ENCODE results near the gene SPIC.

SPIC gene

DNA sequence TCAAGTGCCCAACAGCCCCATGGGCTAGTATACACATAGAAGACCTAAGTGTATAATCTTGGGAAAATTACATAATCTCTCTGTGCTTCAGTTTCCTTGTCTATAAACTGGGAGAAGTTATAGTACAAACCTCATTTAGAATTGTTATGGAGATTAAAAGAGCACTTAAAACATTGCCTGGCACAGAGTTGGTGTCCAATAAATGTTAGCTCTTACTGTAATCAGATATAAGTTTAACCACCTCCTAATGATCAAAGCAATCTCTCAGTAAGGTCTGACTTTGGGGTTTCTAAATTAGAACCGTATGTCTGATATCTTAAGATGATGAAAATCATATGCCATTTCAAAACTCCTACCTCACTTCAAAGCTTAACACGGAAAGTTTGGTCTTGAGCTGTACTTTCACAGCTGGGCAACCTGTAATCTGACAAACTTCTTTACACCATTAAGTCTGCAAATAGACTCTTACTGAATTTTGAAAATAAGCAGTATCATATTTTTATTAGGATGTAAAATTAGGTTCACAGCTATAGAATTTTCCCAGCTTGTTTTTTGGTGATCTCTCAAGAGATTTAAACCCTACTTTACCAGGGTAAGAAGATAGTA is 61.0 kb downstream of the SPIC start:
- DNase-seq (ENCODE audit: low spot score), result no peak

All from pons (tissue), 1 donor.